NB4 (cell line): ENCODE measurements around the gene SPTLC3.

Source experiments
- DNase-seq: peaks from one replicate; pipeline ENCODE4 v3.0.0; 2010; ENCODE audit warnings: low read depth
- H3K4me3 ChIP-seq: one replicate; pipeline ENCODE4 v1.5.1; 2011; ENCODE audit warnings: mild to moderate bottlenecking, low read depth, low read length, moderate library complexity
- MAX ChIP-seq: IDR thresholded peaks from 2 replicates; pipeline ENCODE4 v1.6.1; 2011; ENCODE audit warnings: low read depth, low read length
- MYC ChIP-seq: IDR thresholded peaks from 2 replicates; pipeline ENCODE4 v1.6.1; 2011; ENCODE audit warnings: low read depth, low read length
- POLR2A ChIP-seq: IDR thresholded peaks from 2 replicates; pipeline ENCODE4 v1.6.1; 2011; ENCODE audit warnings: mild to moderate bottlenecking; ENCODE audit not compliant: insufficient read length; ENCODE audit errors: extremely low read depth
- TF ChIP-seq, protein P1 (sequence below): IDR thresholded peaks from one replicate; pipeline ENCODE4 v1.5.1; 2012; ENCODE audit warnings: low read depth, low read length

The SPTLC3 gene

GRCh38 chr20:13148961-13149360 is 140.2 kb downstream of the SPTLC3 start:
- no peak overlapping the region for H3K4me3 ChIP-seq
- no peak for TF ChIP-seq POLR2A
- DNase-seq = no peak

DNA sequence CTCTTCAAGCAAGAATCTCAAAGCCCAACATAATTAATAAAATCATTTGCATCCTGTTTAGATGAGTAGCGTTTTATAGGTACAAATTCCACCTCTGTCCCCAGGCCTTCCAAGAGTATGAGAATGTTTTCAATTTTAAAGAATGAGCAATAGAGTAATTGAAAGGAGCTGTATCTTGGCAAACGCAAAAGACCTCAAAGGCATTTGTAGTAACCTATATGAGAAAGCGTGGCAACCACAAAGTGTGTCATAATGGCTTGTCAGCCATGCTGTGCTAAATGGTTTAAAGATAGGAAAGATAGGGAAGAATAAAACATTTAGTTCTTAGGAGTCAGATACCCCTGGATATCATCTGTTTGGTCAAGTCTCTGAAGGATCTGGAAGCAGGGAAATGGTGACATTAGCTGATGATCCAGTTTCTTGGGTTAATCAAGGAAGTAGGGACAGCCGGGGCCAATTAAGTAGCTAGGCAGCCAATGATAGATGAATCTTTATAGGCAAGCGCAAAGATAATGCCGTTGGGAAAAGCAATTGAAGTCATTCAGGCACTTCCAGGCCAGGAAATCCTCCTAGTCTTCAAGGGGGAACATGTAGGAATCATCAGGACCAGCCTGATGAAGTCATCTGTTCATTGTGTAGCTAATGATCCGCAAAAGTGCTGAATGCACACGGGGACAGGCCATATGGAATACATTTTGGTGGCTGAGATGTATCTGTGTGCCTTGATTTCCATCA is 140.8 kb downstream of the SPTLC3 start:
- H3K4me3 ChIP-seq = no peak overlapping the region
- TF ChIP-seq MAX = no peak
- no peak for TF ChIP-seq MYC
- no peak for TF ChIP-seq POLR2A
- TF ChIP-seq, protein P1, sequence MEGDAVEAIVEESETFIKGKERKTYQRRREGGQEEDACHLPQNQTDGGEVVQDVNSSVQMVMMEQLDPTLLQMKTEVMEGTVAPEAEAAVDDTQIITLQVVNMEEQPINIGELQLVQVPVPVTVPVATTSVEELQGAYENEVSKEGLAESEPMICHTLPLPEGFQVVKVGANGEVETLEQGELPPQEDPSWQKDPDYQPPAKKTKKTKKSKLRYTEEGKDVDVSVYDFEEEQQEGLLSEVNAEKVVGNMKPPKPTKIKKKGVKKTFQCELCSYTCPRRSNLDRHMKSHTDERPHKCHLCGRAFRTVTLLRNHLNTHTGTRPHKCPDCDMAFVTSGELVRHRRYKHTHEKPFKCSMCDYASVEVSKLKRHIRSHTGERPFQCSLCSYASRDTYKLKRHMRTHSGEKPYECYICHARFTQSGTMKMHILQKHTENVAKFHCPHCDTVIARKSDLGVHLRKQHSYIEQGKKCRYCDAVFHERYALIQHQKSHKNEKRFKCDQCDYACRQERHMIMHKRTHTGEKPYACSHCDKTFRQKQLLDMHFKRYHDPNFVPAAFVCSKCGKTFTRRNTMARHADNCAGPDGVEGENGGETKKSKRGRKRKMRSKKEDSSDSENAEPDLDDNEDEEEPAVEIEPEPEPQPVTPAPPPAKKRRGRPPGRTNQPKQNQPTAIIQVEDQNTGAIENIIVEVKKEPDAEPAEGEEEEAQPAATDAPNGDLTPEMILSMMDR = no peak
- no peak for DNase-seq

DNA sequence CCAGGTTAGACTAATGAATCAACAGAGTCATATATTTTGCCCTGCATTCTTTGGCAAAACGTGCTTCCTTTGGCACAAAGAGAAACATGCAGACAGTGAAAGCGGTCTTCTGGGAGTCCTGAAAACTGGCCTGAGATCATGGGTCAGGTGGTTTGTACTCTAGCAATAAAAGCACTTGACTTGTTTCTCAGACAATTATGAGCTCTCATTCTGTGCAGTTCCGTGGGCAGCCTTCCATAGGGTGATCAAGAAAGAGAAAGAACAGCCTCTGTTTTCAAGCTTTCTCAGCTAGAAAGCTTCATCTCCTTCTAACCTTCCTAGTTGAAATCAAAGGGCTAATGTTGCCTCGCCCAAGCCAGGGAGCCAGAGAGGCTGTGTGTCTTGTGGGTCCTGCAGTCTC is 149.6 kb downstream of the SPTLC3 start:
- H3K4me3 ChIP-seq = no peak overlapping the region
- TF ChIP-seq MAX (no peak), POLR2A (no peak), MYC (no peak)
- TF ChIP-seq, protein P1 = no peak
- no peak for DNase-seq

- no peak for DNase-seq
- TF ChIP-seq, protein P1 = no peak
- TF ChIP-seq POLR2A (no peak), MAX (no peak), MYC (no peak)
- no peak overlapping the region for H3K4me3 ChIP-seq
These were observed 151.1 kb downstream of the SPTLC3 start for GRCh38 chr20:13159889-13160288.

DNA sequence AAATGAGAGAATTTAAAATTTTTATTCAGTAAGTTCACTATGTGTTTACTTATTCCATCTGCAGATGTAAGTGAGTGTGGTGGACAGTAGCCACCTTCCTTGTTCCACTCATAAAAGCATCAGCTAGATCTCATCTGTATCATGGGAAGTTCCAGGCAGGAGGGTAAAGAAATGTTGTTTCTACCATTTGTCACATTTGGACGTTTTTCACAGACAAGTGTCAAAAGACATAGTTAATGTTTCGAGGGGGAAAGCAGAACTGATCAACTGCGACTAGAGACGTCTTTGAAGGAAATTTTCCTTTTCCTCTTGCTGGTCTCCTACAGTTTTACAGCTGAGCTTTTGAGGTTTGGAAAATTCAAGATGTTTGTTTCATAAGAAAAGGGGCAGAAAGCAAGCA is 156.4 kb downstream of the SPTLC3 start:
- TF ChIP-seq, protein P1 = no peak
- TF ChIP-seq POLR2A = no peak
- TF ChIP-seq MYC = no peak
- TF ChIP-seq MAX = no peak
- no peak for DNase-seq
- no peak overlapping the region for H3K4me3 ChIP-seq

GRCh38 chr20:13166011-13166410 is 157.2 kb downstream of the SPTLC3 start:
- no peak for DNase-seq
- TF ChIP-seq POLR2A (no peak), MAX (no peak), MYC (no peak)
- TF ChIP-seq, protein P1 = no peak
- H3K4me3 ChIP-seq = no peak overlapping the region
